ENCODE data around the gene DSCAML1.

Gene DSCAML1

GRCh38 chr11:117475716-117476530, 321.1 kb downstream of the DSCAML1 start:
- Histone ChIP-seq H3K9me3 (ENCODE audit: severe bottlenecking) (no peaks in the 10 kb centered on the region), H3K27me3 (ENCODE audit: insufficient read depth, low read depth, severe bottlenecking) (no peaks in the 10 kb centered on the region), H3K4me3 (ENCODE audit: low read depth, low read length) (no peak overlapping the region), H3K27ac (no peak overlapping the region), H3K36me3 (no peaks in the 10 kb centered on the region)
- TF ChIP-seq, protein P1, sequence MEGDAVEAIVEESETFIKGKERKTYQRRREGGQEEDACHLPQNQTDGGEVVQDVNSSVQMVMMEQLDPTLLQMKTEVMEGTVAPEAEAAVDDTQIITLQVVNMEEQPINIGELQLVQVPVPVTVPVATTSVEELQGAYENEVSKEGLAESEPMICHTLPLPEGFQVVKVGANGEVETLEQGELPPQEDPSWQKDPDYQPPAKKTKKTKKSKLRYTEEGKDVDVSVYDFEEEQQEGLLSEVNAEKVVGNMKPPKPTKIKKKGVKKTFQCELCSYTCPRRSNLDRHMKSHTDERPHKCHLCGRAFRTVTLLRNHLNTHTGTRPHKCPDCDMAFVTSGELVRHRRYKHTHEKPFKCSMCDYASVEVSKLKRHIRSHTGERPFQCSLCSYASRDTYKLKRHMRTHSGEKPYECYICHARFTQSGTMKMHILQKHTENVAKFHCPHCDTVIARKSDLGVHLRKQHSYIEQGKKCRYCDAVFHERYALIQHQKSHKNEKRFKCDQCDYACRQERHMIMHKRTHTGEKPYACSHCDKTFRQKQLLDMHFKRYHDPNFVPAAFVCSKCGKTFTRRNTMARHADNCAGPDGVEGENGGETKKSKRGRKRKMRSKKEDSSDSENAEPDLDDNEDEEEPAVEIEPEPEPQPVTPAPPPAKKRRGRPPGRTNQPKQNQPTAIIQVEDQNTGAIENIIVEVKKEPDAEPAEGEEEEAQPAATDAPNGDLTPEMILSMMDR (IDR thresholded peaks at IDR 0.05; ENCODE audit: low read depth, low read length), result no peak
- DNase-seq, result no peak

DNA sequence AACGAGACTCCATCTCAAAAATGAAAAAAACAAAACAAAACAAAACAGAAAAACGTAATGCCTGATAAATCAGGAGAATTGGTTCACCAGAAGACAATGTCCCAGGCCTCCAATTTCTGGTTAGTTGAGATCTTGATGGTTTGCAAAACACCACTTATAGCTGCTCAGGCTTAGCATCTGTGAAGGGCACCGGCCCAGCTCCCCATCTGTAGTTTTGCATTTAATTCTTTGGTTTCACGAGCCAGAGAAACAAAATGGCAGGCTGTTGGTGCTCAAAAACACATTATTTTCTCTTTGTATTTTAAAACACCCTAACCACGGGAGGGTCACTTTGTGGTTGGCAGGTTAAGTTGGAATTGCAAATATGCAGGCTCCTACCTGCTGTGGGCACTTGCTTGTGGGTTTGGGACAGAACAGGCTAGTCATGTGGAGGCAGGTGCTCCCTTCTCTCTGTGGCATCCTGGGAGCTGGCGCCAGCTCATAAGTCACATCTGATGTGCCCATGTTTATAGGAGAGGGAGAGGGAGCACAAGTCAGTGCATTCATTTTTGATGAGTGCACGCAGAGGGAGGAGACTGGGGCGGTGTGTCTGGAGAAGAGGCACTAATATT, 323.4 kb downstream of the DSCAML1 start:
- Histone ChIP-seq H3K27me3 (ENCODE audit: insufficient read depth, low read depth, severe bottlenecking) (no peaks in the 10 kb centered on the region), H3K36me3 (no peaks in the 10 kb centered on the region), H3K9me3 (ENCODE audit: severe bottlenecking) (no peaks in the 10 kb centered on the region), H3K4me3 (ENCODE audit: low read depth, low read length) (no peak overlapping the region), H3K27ac (no peak overlapping the region)
- no peak for DNase-seq
- TF ChIP-seq, protein P1 (IDR thresholded peaks at IDR 0.05; ENCODE audit: low read depth, low read length), result no peak

DNA sequence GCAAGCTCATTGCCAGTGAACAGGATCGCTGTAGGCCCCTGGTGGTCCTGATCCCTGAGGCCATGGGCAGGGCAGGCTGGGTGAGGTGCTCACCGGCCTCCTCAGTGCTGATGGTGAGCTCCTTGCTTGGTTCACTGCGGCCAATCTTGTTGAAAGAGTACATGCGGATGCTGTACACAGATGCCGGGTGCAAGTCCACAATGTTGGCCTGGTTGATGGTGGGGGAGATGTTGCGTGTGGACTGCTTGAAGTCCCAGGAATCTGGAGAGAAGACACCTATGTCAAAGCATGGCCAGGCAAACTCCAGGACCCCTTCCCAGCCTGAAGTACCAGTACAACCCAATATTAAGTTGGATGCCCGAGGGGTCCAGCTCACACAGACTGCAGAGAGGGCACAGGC, 325.2 kb downstream of the DSCAML1 start:
- DNase-seq, result no peak
- Histone ChIP-seq H3K4me3 (ENCODE audit: low read depth, low read length) (no peak overlapping the region), H3K27ac (no peak overlapping the region), H3K36me3 (no peaks in the 10 kb centered on the region), H3K27me3 (ENCODE audit: insufficient read depth, low read depth, severe bottlenecking) (no peaks in the 10 kb centered on the region), H3K9me3 (ENCODE audit: severe bottlenecking) (no peaks in the 10 kb centered on the region)
- TF ChIP-seq, protein P1 (IDR thresholded peaks at IDR 0.05; ENCODE audit: low read depth, low read length), result no peak

- TF ChIP-seq, protein P1 (IDR thresholded peaks at IDR 0.05; ENCODE audit: low read depth, low read length), result no peak
- no peaks in the 10 kb centered on the region for H3K36me3 ChIP-seq
- H3K27me3 ChIP-seq (ENCODE audit: insufficient read depth, low read depth, severe bottlenecking), result no peaks in the 10 kb centered on the region
- no peak overlapping the region for H3K27ac ChIP-seq
- H3K4me3 ChIP-seq (ENCODE audit: low read depth, low read length), result no peak overlapping the region
- no peak for DNase-seq
- no peaks in the 10 kb centered on the region for H3K9me3 ChIP-seq (ENCODE audit: severe bottlenecking)
Measured at GRCh38 chr11:117470576-117470975, 326.4 kb downstream of the DSCAML1 start.

- Histone ChIP-seq H3K27me3 (ENCODE audit: insufficient read depth, low read depth, severe bottlenecking) (no peaks in the 10 kb centered on the region), H3K27ac (no peak overlapping the region), H3K36me3 (no peaks in the 10 kb centered on the region), H3K9me3 (ENCODE audit: severe bottlenecking) (no peaks in the 10 kb centered on the region), H3K4me3 (ENCODE audit: low read depth, low read length) (no peak overlapping the region)
- TF ChIP-seq, protein P1 (IDR thresholded peaks at IDR 0.05; ENCODE audit: low read depth, low read length), result peak; percentile 48
- no peak for DNase-seq
Measured at GRCh38 chr11:117468888-117469287, 328.1 kb downstream of the DSCAML1 start.

All from WERI-Rb-1 (cell line).